SK-N-SH (cell line): ENCODE measurements around the gene MAPK9. TPM values are rescaled to one million over a fixed set of nuclear protein-coding genes. Genes with fewer than 3 reads are reported as not detected.

ENCODE experiments used
- CTCF ChIA-PET: fragments of 300-600, 350-600 bp; formaldehyde crosslinking; extraction: SDS; loops from one replicate; lab custom pipeline; 2021; lab: Yijun Ruan, JAX
- POLR2A ChIA-PET: fragments of 350-600 bp; sonication (Branson Sonifier 250); formaldehyde crosslinking; extraction: SDS; loops from one replicate; lab custom pipeline; 2020; ENCODE audit warnings: antibody characterized with exemption, inconsistent platforms; lab: Yijun Ruan, JAX
- DNase-seq: peaks from one replicate; pipeline ENCODE4 v3.0.0; 2012
- H2AFZ ChIP-seq: fragments of 200-600 bp; sonication (generic); 2 replicates; pipeline ENCODE4 v1.8.1; 2016; ENCODE audit warnings: antibody characterized with exemption, mild to moderate bottlenecking, low read depth
- H3F3A ChIP-seq: fragments of 200-600 bp; sonication (generic); replicated peaks from 2 replicates; pipeline ENCODE3; 2016; ENCODE audit warnings: antibody characterized with exemption, mild to moderate bottlenecking; ENCODE audit not compliant: insufficient read depth
- H3K27ac ChIP-seq, 2 experiments: fragments of 200-500 bp in 1 of 2; fragments of 200-600 bp in 1 of 2; sonication (Bioruptor generic) in 1 of 2; sonication (generic), shearing (Covaris generic) in 1 of 2; 2 replicates each; pipeline versions ENCODE4 v1.5.1 to v1.6.1; 2014 to 2016; ENCODE audit warnings: low read depth in 2 of 2, inconsistent platforms in 1 of 2, low read length in 1 of 2, mild to moderate bottlenecking in 1 of 2, mixed read lengths in 1 of 2
- H3K27me3 ChIP-seq: fragments of 200-600 bp; sonication (generic), shearing (Covaris generic); 2 replicates; pipeline ENCODE4 v1.6.1; 2016; ENCODE audit warnings: mixed run types; ENCODE audit not compliant: insufficient read depth
- H3K36me3 ChIP-seq, 2 experiments: fragments of 200-500 bp in 1 of 2; fragments of 200-600 bp in 1 of 2; sonication (Bioruptor generic) in 1 of 2; sonication (generic) in 1 of 2; replicated peaks in 1 of 2; 2 replicates each; pipeline versions ENCODE3 to v1.5.1; 2014 to 2016; ENCODE audit warnings: low read length in 1 of 2, mild to moderate bottlenecking in 1 of 2; ENCODE audit not compliant: insufficient read depth in 2 of 2, control insufficient read depth in 1 of 2
- H3K4me1 ChIP-seq, 2 experiments: fragments of 200-500 bp in 1 of 2; fragments of 200-600 bp in 1 of 2; sonication (Bioruptor generic) in 1 of 2; sonication (generic), shearing (Covaris generic) in 1 of 2; 2 replicates each; pipeline versions ENCODE4 v1.5.1 to v1.6.1; 2014 to 2016; ENCODE audit warnings: low read depth in 1 of 2, low read length in 1 of 2, mixed run types in 1 of 2; ENCODE audit not compliant: insufficient read depth in 2 of 2, control insufficient read depth in 1 of 2
- H3K4me2 ChIP-seq: fragments of 200-600 bp; sonication (generic), shearing (Covaris generic); 2 replicates; pipeline ENCODE4 v1.6.1; 2017; ENCODE audit warnings: mixed run types
- H3K4me3 ChIP-seq, 2 experiments: fragments of 200-500 bp in 1 of 2; fragments of 200-600 bp in 1 of 2; sonication (Bioruptor generic) in 1 of 2; sonication (generic), shearing (Covaris generic) in 1 of 2; 2 replicates each; pipeline versions ENCODE4 v1.5.1 to v1.8.1; 2014 to 2016; ENCODE audit warnings: low read depth in 2 of 2, inconsistent platforms in 1 of 2, low read length in 1 of 2, mild to moderate bottlenecking in 1 of 2, mixed read lengths in 1 of 2, moderate library complexity in 1 of 2
- H3K79me2 ChIP-seq: fragments of 200-600 bp; sonication (generic); 2 replicates; pipeline ENCODE4 v1.8.1; 2017; ENCODE audit warnings: mild to moderate bottlenecking; ENCODE audit not compliant: insufficient read depth
- H3K9ac ChIP-seq: fragments of 200-600 bp; sonication (generic); 2 replicates; pipeline ENCODE4 v1.6.1; 2017; ENCODE audit warnings: mixed run types
- H3K9me2 ChIP-seq: fragments of 200-600 bp; sonication (generic); 2 replicates; pipeline ENCODE4 v1.6.1; 2017; ENCODE audit warnings: mixed run types
- H3K9me3 ChIP-seq: fragments of 200-600 bp; sonication (generic); 2 replicates; pipeline ENCODE4 v1.6.1; 2017; ENCODE audit warnings: mixed run types, mild to moderate bottlenecking, moderate library complexity
- H4K20me1 ChIP-seq: fragments of 200-600 bp; sonication (generic); 2 replicates; pipeline ENCODE4 v1.6.1; 2017; ENCODE audit warnings: mild to moderate bottlenecking, mixed run types; ENCODE audit not compliant: insufficient read depth
- ELF1 ChIP-seq: IDR thresholded peaks from 2 replicates; pipeline ENCODE4 v1.4.0; 2012
- IRF3 ChIP-seq: fragments of 150-350 bp; IDR thresholded peaks from 2 replicates; pipeline ENCODE4 v1.6.1; 2016; ENCODE audit warnings: mild to moderate bottlenecking, low read depth, low read length
- NRF1 ChIP-seq: IDR thresholded peaks from 2 replicates; pipeline ENCODE4 v1.6.1; 2012; ENCODE audit warnings: low read depth, mild to moderate bottlenecking, low read length
- TCF12 ChIP-seq: IDR thresholded peaks from 2 replicates; pipeline ENCODE4 v1.4.0; 2012
- USF1 ChIP-seq: IDR thresholded peaks from 2 replicates; pipeline ENCODE4 v1.4.0; 2012; ENCODE audit warnings: low read depth, borderline replicate concordance
- USF2 ChIP-seq: fragments of 150-350 bp; IDR thresholded peaks from 2 replicates; pipeline ENCODE4 v1.6.1; 2017; ENCODE audit warnings: antibody characterized with exemption, low read length, low read depth, borderline replicate concordance
- YY1 ChIP-seq: IDR thresholded peaks from 2 replicates; pipeline ENCODE4 v1.4.0; 2012; ENCODE audit warnings: low read depth, mild to moderate bottlenecking
- WGBS: methylation state at CpG from one replicate; pipeline ENCODE4 v1.1.6; 2017; ENCODE audit warnings: low lambda C conversion rate; 5-methylcytosine and 5-hydroxymethylcytosine counted together
- polyA plus RNA-seq, 3 experiments: library from polyadenylated mRNA; depleted of rRNA; stranded (reverse); fragments of >200 nt; gene quantifications; 2 replicates each; pipeline ENCODE4 v1.2.3, GENCODE V29; 2012

MAPK9 gene
- polyA plus RNA-seq, 1 of the 3 experiments (the other 2 are of a cell fraction) = 23.9 TPM

GRCh38 chr5:180212363-180213255 is 79.3 kb downstream of the MAPK9 start:
- no peaks in the 10 kb centered on the region for H3K9me2 ChIP-seq
- no peaks in the 10 kb centered on the region for H3K79me2 ChIP-seq
- CTCF ChIA-PET = interaction anchor here (1.2 to 2.5 kb wide), 4 partner anchors 10 to 103 kb away, joined by 3 to 11 read pairs (median 8); no protein-coding TSS in a partner anchor
- H3K4me3 ChIP-seq = no peak overlapping the region
- H3K4me1 ChIP-seq = peaks cover 0 to 19% of the 10 kb centered on the region in 2 experiments; a peak in 1 of 4 replicates
- peak; percentile 65 for DNase-seq
- no peaks in the 10 kb centered on the region for H4K20me1 ChIP-seq
- no peaks in the 10 kb centered on the region for H3F3A ChIP-seq
- 21% methylated on average over 13 of the region's 19 CpGs for WGBS
- no peaks in the 10 kb centered on the region; the same call in 1 of the 2 replicates for H3K27me3 ChIP-seq
- no peak overlapping the region for H3K4me2 ChIP-seq
- H2AFZ ChIP-seq = no peak overlapping the region
- H3K9me3 ChIP-seq = no peaks in the 10 kb centered on the region
- TF ChIP-seq NRF1 (no peak), USF1 (peak; percentile 64; the same call in 1 of the 2 replicates), USF2 (peak; percentile 32; the same call in 1 of the 2 replicates), IRF3 (no peak)
- TF ChIP-seq, all 33 proteins: peak for 2
- POLR2A ChIA-PET = no interaction called here
- H3K36me3 ChIP-seq = no peaks in the 10 kb centered on the region
- H3K27ac ChIP-seq = no peak overlapping the region
- no peak overlapping the region for H3K9ac ChIP-seq

- H3K27ac ChIP-seq = no peak overlapping the region
- POLR2A ChIA-PET = no interaction called here
- DNase-seq = no peak
- CTCF ChIA-PET = interaction anchor here (0.8 to 4.2 kb wide), 5 partner anchors 12 to 259 kb away, joined by 3 to 19 read pairs (median 9); no protein-coding TSS in a partner anchor
- TF ChIP-seq YY1 (no peak), TCF12 (no peak), ELF1 (no peak)
- 21% methylated on average over 2 of the region's 4 CpGs for WGBS
- no peak overlapping the region for H3K4me3 ChIP-seq
- no peaks in the 10 kb centered on the region for H4K20me1 ChIP-seq
- no peak overlapping the region for H3K9ac ChIP-seq
- no peaks in the 10 kb centered on the region for H3K79me2 ChIP-seq
- no peak overlapping the region for H2AFZ ChIP-seq
- peaks cover 0 to 19% of the 10 kb centered on the region in 2 experiments; a peak in 1 of 4 replicates for H3K4me1 ChIP-seq
- H3K4me2 ChIP-seq = no peak overlapping the region
- no peaks in the 10 kb centered on the region for H3K36me3 ChIP-seq
- H3K27me3 ChIP-seq = no peaks in the 10 kb centered on the region; the same call in 1 of the 2 replicates
- H3K9me3 ChIP-seq = no peaks in the 10 kb centered on the region
- no peaks in the 10 kb centered on the region for H3K9me2 ChIP-seq
- H3F3A ChIP-seq = no peaks in the 10 kb centered on the region
These were observed 80.2 kb downstream of the MAPK9 start for GRCh38 chr5:180211761-180212035.
